NCI-H1105 treated with DMSO at 0.1 percent for 48 hours (cell line): ENCODE data around the gene TP53RK.

Source experiments
- DNase-seq: peaks from one replicate; lab custom pipeline; 2025; lab: John Stamatoyannopoulos, UW

TP53RK gene

GRCh38 chr20:46638134-46638897 is 50.9 kb downstream of the TP53RK start:
- DNase-seq, result no peak

DNA sequence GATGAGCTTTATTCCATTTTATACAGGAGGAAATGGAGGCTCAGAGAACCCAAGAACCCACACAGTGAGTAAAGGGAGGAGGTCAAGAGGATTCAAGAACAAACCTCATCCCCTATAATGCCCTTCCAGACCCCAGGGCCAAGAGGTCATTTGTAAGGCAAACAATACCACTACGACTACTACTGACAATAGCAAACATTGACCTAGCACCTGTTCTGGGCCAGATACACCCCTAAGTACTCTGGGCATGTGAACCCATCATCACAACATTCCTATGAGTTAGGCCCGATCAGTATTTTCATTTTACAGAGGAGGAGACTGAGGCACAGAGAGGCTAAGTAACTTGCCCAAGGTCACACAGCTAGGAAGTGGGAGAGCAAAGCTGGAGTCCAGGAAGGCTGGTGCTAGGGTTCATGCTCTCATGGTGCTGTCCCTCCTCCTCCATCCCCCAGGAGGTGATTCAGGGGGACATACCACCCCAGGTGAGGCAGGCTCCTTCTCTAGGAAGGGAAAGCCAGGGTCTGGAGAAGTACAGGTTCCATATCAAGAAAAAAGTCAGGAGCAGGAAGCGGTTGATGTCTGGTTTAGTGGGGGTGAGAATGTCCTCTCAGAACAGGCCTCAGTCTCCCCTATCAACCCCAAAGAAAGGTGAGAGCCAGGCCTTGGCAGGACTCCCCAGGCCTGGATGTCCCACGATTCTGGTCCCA is 51.7 kb downstream of the TP53RK start:
- no peak for DNase-seq

DNA sequence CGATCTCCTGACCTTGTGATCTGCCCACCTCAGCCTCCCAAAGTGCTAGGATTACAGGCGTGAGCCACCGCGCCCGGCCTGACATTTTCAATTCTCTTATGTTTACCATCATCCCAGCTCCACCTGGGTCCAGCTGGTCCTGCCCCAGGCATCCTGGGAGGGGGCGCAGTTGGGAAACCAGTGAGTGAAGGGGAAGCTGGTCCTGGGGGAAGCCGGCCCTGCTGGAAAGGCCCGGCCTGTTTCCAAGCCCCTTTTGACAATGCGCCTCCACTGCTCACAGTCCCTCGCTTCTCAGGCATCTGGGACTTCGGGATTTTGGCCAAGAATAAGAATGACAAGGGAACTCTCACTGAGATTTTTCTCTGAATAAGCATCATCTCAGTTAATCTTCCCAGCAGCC is 52.2 kb downstream of the TP53RK start:
- DNase-seq, result no peak

GRCh38 chr20:46636514-46636913 is 52.7 kb downstream of the TP53RK start:
- no peak for DNase-seq

DNA sequence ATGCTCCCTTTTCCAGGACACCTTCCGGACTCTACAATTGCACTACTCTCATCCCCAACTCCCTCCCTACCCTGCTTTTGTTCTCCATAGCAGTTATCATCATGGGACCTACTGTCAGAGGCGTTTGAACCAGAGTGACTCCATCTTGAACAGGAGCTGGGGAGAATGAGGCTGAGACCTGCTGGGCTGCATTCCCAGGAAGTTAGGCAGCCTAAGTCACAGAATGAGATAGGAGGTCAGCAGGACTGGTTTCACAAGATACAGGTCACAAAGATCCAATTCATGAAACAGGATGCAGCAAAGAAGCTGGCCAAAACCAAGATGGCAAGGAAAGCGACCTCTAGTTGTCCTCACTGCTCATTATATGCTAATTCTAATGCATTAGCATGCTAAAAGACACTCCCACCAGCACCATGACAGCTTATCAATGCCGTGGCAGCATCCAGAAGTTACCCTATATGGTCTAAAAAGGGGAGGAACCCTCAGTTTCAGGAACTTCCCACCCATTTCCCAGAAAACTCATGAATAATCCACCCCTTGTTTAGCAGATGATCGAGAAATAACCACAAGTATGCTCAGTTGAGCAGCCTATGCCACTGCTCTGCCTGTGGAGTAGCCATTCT is 53.6 kb downstream of the TP53RK start:
- DNase-seq, result no peak

DNA sequence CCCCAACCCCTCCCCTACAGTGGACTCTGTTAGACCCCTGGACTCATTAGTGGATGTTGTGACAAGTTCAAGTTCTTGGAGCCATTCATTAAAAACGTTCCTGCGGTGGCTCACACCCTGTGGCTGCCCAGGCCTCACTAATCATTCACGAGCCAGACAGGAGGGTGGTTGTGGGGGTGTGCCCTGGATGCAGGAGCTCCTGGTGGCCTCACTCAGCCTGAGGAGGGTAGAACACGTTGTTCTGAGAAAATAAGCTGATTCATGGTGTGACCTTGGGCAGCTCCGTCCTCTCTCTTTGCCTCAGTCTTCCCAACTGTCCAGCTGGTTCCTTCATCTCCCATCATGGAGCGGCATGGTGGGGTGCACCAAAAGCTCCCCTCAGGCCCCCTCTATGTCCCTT is 54.7 kb downstream of the TP53RK start:
- DNase-seq, result no peak
